Effector memory CD4-positive, alpha-beta T cell (primary cell): Measurements from ENCODE around the gene CORO7.
A peak's percentile ranks its signal among the peaks of the same experiment; 100 is the strongest.

ENCODE experiments used
- DNase-seq, 3 donors: peaks; one replicate each; pipeline ENCODE4 v3.0.0-alpha.2; 2020
- H3K27ac ChIP-seq: 2 replicates; pipeline ENCODE4 v1.7.0; 2013; ENCODE audit warnings: mild to moderate bottlenecking, low read length, moderate library complexity; ENCODE audit not compliant: insufficient read depth, poor library complexity, severe bottlenecking
- H3K27me3 ChIP-seq: replicated peaks from 2 replicates; pipeline ENCODE4 v1.7.0; 2013; ENCODE audit warnings: mild to moderate bottlenecking, low read length; ENCODE audit not compliant: insufficient read depth, control insufficient read depth, poor library complexity, severe bottlenecking
- H3K36me3 ChIP-seq: 2 replicates; pipeline ENCODE4 v1.7.0; 2013; ENCODE audit warnings: mild to moderate bottlenecking, low read length, moderate library complexity; ENCODE audit not compliant: control insufficient read depth, insufficient read depth
- H3K4me1 ChIP-seq: 2 replicates; pipeline ENCODE4 v1.7.0; 2013; ENCODE audit warnings: low read length, mild to moderate bottlenecking; ENCODE audit not compliant: control insufficient read depth, insufficient read depth, poor library complexity, severe bottlenecking
- H3K4me3 ChIP-seq: 2 replicates; pipeline ENCODE4 v1.7.0; 2013; ENCODE audit warnings: low read length, low read depth, mild to moderate bottlenecking; ENCODE audit not compliant: insufficient read depth, poor library complexity, severe bottlenecking
- H3K9me3 ChIP-seq: 2 replicates; pipeline ENCODE4 v1.7.0; 2013; ENCODE audit warnings: mild to moderate bottlenecking, low read length, moderate library complexity; ENCODE audit not compliant: control insufficient read depth

Gene CORO7

DNA sequence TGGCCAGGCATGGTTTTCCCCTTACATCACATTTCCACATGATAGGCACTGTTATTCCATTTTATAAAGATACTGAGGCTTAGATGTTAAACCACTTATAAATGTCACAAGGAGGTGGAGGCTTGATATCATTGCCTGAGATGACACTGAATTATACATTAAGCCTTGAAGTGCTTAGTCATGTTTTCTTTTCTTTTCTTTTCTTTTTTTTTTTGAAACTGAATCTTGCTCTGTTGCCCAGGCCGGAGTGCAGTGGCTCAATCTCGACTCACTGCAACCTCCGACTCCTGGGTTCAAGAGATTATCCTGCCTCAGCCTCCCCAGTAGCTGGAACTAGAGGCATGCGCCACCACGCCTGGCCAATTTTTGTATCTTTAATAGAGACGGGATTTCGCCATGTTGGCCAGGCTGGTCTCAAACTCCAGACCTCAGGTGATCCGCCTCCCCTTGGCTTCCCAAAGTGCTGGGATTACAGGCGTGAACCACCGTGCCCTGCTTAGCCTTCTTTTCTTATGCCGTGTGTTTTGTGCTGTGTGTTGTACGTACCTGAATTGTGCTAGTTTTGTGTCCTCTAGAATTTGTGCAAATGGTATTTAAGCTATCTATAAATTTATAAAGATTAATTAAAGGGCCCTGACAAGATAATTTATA lies 10.5 kb upstream of the CORO7 start:
- DNase-seq = no peak
- peak overlapping the region; percentile 99 for H3K27ac ChIP-seq
- H3K27me3 ChIP-seq = no peaks in the 10 kb centered on the region
- peaks cover 10% of the 10 kb centered on the region for H3K36me3 ChIP-seq
- H3K4me3 ChIP-seq = no peak overlapping the region
- peaks cover 16% of the 10 kb centered on the region for H3K4me1 ChIP-seq
- no peaks in the 10 kb centered on the region for H3K9me3 ChIP-seq

DNA sequence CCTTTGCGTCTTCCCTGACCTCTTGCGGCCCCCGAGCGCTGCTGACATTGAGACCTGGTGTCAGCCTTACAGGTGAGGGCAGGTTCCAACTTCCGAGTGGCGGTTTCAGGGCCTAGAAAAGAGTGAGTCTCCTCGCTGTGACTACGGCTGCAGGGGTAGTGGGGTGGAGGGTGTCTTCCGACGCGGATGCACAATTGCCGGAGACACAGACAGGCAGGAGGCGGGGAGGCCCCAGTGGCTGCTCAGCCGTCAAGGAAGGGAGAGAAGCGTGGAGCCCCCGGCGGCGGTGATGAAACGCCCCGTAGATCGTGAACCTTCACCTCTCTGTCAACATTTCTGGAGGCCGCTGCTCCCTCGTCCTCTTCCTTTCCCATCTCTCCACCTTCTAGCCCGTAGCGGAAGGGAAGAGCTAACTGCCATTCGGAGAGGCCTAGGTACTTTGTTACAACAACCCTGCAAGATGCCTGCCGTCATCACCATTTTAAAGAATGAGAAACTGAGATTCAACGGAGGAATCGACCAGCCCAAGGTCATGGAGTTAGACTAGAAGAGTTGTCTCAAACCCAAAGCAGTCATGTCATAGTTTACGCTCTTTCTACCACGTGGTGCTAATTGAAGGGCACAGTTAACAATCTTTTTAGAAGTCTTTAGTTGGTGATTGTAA lies 9.8 kb upstream of the CORO7 start:
- Histone ChIP-seq H3K27ac (peak overlapping the region; percentile 99), H3K4me1 (peaks cover 16% of the 10 kb centered on the region), H3K4me3 (peak overlapping the region; percentile 94), H3K27me3 (no peaks in the 10 kb centered on the region), H3K9me3 (no peaks in the 10 kb centered on the region), H3K36me3 (peaks cover 3% of the 10 kb centered on the region)
- DNase-seq = no peak

- H3K27me3 ChIP-seq = no peaks in the 10 kb centered on the region
- H3K36me3 ChIP-seq = no peaks in the 10 kb centered on the region
- H3K4me3 ChIP-seq = peak within 1 kb of the TSS; percentile 94
- H3K4me1 ChIP-seq = peaks cover 16% of the 10 kb centered on the region
- peak; percentile 84 to 88 (median 84) for DNase-seq
- H3K9me3 ChIP-seq = no peaks in the 10 kb centered on the region
- H3K27ac ChIP-seq = peak within 1 kb of the TSS; percentile 99
Observed at GRCh38 chr16:4425378-4426020, 9.1 kb upstream of the CORO7 start, which contains the start of gene DNAJA3. TSS of gene DNAJA3 (plus strand) at chr16:4425868. CDS start at chr16:4425882, 14 bp downstream.

DNA sequence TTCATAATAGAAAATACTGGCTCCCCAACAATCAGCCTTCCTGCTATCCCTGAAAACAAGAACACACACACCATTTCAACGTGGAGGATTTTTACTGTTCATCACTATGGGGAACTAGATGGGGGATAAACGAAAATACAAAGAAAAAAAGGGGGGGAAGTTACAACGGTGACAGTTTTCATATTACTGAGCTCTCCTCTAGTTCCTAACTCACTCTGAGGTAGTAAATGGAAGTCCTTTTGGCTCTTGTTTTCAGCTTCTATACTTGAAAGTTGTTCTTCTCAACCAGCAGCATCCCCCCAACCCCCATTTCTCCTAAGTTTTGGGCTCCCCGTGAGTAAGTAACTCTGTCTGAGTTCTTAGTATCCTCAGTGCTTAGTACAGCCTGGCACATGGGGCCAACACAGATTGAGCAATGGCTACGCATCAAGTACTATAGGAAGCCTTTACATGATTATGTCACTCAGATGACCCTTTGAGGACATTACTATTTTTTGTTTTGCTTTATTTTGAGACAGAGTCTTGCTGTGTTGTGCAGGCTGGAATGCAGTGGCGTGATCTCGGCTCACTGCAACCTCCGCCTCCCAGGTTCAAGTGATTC lies 4.2 kb upstream of the CORO7 start:
- H3K36me3 ChIP-seq = no peaks in the 10 kb centered on the region
- H3K27ac ChIP-seq = no peak overlapping the region
- H3K4me1 ChIP-seq = peaks cover 13% of the 10 kb centered on the region
- H3K9me3 ChIP-seq = no peaks in the 10 kb centered on the region
- no peak for DNase-seq
- no peak overlapping the region for H3K4me3 ChIP-seq
- no peaks in the 10 kb centered on the region for H3K27me3 ChIP-seq

DNA sequence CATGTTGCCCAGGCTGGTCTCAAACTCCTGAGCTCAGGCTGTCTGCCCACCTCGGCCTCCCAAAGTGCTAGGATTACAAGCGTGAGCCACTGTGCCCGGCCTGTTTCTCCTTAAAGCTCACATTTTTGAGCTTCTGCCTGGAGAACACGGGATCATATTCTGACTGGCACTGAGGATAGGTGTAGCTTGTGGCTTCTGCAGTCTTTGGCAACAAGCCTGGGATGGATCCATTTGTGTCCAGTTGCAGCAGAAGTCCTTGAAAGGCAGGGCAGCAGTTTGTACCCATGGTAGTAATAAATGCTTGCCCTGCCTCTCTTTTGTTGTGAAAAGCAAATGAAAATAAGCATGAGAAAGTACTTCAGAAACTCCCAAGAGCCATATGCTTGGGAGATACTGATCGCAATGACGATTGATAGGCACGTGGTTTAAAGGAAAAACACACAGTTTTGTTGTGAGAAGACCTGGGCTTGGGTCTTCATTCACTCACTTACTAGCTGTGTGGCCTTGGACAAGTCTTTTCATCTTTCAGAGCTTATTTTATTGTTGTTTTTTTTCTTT lies 3.1 kb upstream of the CORO7 start:
- H3K4me3 ChIP-seq = no peak overlapping the region
- peaks cover 14% of the 10 kb centered on the region for H3K4me1 ChIP-seq
- H3K27me3 ChIP-seq = no peaks in the 10 kb centered on the region
- no peak overlapping the region for H3K27ac ChIP-seq
- no peaks in the 10 kb centered on the region for H3K36me3 ChIP-seq
- no peaks in the 10 kb centered on the region for H3K9me3 ChIP-seq
- DNase-seq = no peak

GRCh38 chr16:4415538-4416199 lies 727 bp downstream of the CORO7 start:
- Histone ChIP-seq H3K9me3 (no peaks in the 10 kb centered on the region), H3K4me1 (peaks cover 29% of the 10 kb centered on the region)
- peak; percentile 51 to 58 (median 54) for DNase-seq

DNA sequence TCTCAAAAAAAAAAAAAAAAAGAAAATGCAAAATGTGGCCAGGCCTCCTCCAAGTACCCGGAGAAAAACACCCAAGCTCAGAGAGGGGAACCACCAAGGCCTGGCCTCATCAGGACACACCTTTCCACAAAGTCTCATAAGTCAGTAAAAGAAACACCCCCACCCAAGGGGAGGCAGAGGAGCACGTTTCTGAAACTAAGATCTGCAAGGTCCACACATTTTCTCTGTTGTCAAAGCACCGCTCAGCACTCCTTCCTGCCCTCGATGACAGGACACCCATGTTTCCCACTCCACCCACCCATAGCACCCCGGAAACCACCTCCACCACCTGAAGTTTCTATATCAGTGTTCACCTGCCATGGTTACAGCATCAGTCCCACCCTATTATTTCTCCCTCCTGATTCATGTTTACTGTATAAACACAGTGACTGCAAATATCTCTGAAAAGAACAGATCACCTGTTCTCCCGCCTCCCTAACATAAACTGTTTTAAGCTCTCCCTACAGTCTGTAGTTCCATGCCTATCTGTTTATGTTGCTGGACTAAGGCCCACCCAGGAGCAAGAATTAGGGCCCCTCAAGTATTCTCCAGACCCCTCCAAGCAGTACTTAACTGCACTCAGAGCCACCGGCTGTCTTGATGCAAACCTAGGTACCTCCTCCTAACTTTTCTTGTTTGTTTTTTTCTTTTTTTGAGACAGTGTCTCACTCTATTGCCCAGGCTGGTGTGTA lies 2.0 kb downstream of the CORO7 start:
- peaks cover 39% of the 10 kb centered on the region for H3K36me3 ChIP-seq
- DNase-seq = peak; percentile 78 to 84 (median 83)
- H3K4me3 ChIP-seq = peak overlapping the region; percentile 81
- no peaks in the 10 kb centered on the region for H3K9me3 ChIP-seq
- H3K4me1 ChIP-seq = peaks cover 29% of the 10 kb centered on the region
- no peaks in the 10 kb centered on the region for H3K27me3 ChIP-seq
- H3K27ac ChIP-seq = peak overlapping the region; percentile 99

More at GRCh38 chr16:4415538-4416199, 727 bp downstream of the CORO7 start:
- peaks cover 27% of the 10 kb centered on the region for H3K36me3 ChIP-seq
- H3K27me3 ChIP-seq = no peaks in the 10 kb centered on the region
- peak overlapping the region; percentile 99 for H3K27ac ChIP-seq
- H3K4me3 ChIP-seq = peak overlapping the region; percentile 81

GRCh38 chr16:4412854-4413253 lies 3.5 kb downstream of the CORO7 start:
- Histone ChIP-seq H3K27me3 (no peaks in the 10 kb centered on the region), H3K4me3 (no peak overlapping the region), H3K4me1 (peaks cover 29% of the 10 kb centered on the region), H3K9me3 (no peaks in the 10 kb centered on the region), H3K36me3 (peaks cover 53% of the 10 kb centered on the region), H3K27ac (peak overlapping the region; percentile 99)
- no peak for DNase-seq

DNA sequence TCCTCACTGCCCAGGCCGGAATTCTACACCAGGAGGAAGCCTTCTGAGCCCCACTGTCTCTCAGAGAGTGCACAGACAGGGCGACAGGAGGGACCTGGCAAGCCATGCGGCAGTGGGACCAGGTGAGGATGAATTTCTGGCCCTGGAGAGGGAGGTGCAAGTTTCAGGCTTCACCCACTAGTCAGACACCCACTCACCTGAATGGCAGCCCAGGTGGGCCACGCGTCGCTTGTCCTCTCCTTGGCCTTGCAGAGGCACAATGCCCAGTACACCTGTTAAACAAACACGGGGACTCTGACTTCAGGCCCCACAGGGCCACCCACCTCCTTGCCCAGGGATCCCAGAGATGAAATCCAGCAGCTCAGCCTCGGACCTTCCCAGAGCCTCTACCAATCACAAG lies 4.2 kb downstream of the CORO7 start:
- H3K27ac ChIP-seq = peak overlapping the region; percentile 99
- peaks cover 26% of the 10 kb centered on the region for H3K4me1 ChIP-seq
- peaks cover 60% of the 10 kb centered on the region for H3K36me3 ChIP-seq
- no peak for DNase-seq
- no peaks in the 10 kb centered on the region for H3K9me3 ChIP-seq
- no peak overlapping the region for H3K4me3 ChIP-seq
- H3K27me3 ChIP-seq = no peaks in the 10 kb centered on the region
